Left hindlimb (tissue), 1 donor: ENCODE data around the gene TOX3.

Source experiments
- DNase-seq: peaks from one replicate; pipeline ENCODE4 v3.0.0-alpha.2; 2018

The TOX3 gene

GRCh38 chr16:52441886-52442285 lies 105.1 kb downstream of the TOX3 start:
- no peak for DNase-seq

- DNase-seq = no peak
These were observed 106.7 kb downstream of the TOX3 start for GRCh38 chr16:52440248-52440647.

GRCh38 chr16:52439750-52440149 lies 107.2 kb downstream of the TOX3 start:
- no peak for DNase-seq

- no peak for DNase-seq
These were observed 107.7 kb downstream of the TOX3 start for GRCh38 chr16:52439171-52439701.

GRCh38 chr16:52437277-52437670 lies 109.7 kb downstream of the TOX3 start:
- DNase-seq = no peak

- no peak for DNase-seq
These were observed 110.3 kb downstream of the TOX3 start for GRCh38 chr16:52436339-52437276.

GRCh38 chr16:52434224-52434623 lies 112.7 kb downstream of the TOX3 start:
- DNase-seq = no peak

GRCh38 chr16:52433643-52434042 lies 113.3 kb downstream of the TOX3 start:
- DNase-seq = no peak

- DNase-seq = no peak
These were observed 122.4 kb downstream of the TOX3 start for GRCh38 chr16:52424591-52424990.

- no peak for DNase-seq
These were observed 124.6 kb downstream of the TOX3 start for GRCh38 chr16:52422307-52422706.

- DNase-seq = no peak
These were observed 128.7 kb downstream of the TOX3 start for GRCh38 chr16:52418201-52418600.

- no peak for DNase-seq
These were observed 130.1 kb downstream of the TOX3 start for GRCh38 chr16:52416888-52417287.

GRCh38 chr16:52411011-52411410 lies 135.9 kb downstream of the TOX3 start:
- DNase-seq = no peak

- DNase-seq = no peak
These were observed 138.6 kb downstream of the TOX3 start for GRCh38 chr16:52408191-52408845.

GRCh38 chr16:52407778-52408177 lies 139.2 kb downstream of the TOX3 start:
- no peak for DNase-seq

- no peak for DNase-seq
These were observed 141.5 kb downstream of the TOX3 start for GRCh38 chr16:52405441-52405840.

- no peak for DNase-seq
These were observed 142.4 kb downstream of the TOX3 start for GRCh38 chr16:52404546-52404945.

GRCh38 chr16:52399116-52399515 lies 147.8 kb downstream of the TOX3 start:
- no peak for DNase-seq

- DNase-seq = no peak
These were observed 148.4 kb downstream of the TOX3 start for GRCh38 chr16:52398491-52398960.

- DNase-seq = no peak
These were observed 148.9 kb downstream of the TOX3 start for GRCh38 chr16:52398021-52398420.

GRCh38 chr16:52393448-52393847 lies 153.5 kb downstream of the TOX3 start:
- no peak for DNase-seq

- no peak for DNase-seq
These were observed 157.9 kb downstream of the TOX3 start for GRCh38 chr16:52389045-52389444.
